Cardiac muscle cell (in vitro differentiated cells and primary cell): ENCODE measurements around the gene ZBTB48. TPM values are rescaled to one million over a fixed set of nuclear protein-coding genes. Genes with fewer than 3 reads are reported as not detected.
"Not testable (repeated sequence)": the region's sequence is repeated elsewhere in the genome, so short reads cannot be mapped to it uniquely, and the experiment has no call there.

Experiments used
- DNase-seq, 2 donors: peaks; one replicate each; pipeline versions ENCODE4 v3.0.0 to v3.0.0-alpha.2; 2010 to 2017; ENCODE audit warnings: low read depth in 1 of 2, low spot score in 1 of 2
- H3K27ac ChIP-seq: fragments of 200-600 bp; sonication (generic); 2 replicates; pipeline ENCODE4 v1.5.1; 2016
- H3K27me3 ChIP-seq: fragments of 200-600 bp; sonication (generic); 2 replicates; pipeline ENCODE4 v1.6.0; 2016; ENCODE audit warnings: control low read depth
- H3K36me3 ChIP-seq: fragments of 200-600 bp; sonication (generic); 2 replicates; pipeline ENCODE4 v1.5.1; 2016; ENCODE audit warnings: control low read depth
- H3K4me1 ChIP-seq: fragments of 200-600 bp; sonication (generic); 2 replicates; pipeline ENCODE4 v1.8.1; 2017; ENCODE audit warnings: low read depth, mild to moderate bottlenecking, mixed run types
- H3K4me3 ChIP-seq: fragments of 200-600 bp; sonication (generic); 2 replicates; pipeline ENCODE4 v1.5.1; 2016; ENCODE audit warnings: mild to moderate bottlenecking
- H3K9me3 ChIP-seq: fragments of 200-600 bp; sonication (generic); 2 replicates; pipeline ENCODE4 v1.5.1; 2017; ENCODE audit warnings: low read depth, mild to moderate bottlenecking, control low read depth
- CTCF ChIP-seq: IDR thresholded peaks from 2 replicates; pipeline ENCODE4 v1.5.1; 2012; ENCODE audit warnings: low read depth, mild to moderate bottlenecking, low read length
- polyA plus RNA-seq: library from polyadenylated mRNA; unstranded; fragments of >200 nt; fragmentation: Nextera tagmentation; extraction: Ambion mirVana; gene quantifications from 2 replicates; pipeline ENCODE4 v1.2.1, GENCODE V29; 2016
- total RNA-seq: library from RNA; depleted of rRNA; stranded (reverse); fragments of >200 nt; gene quantifications from 2 replicates; pipeline ENCODE4 v1.2.3, GENCODE V29; 2016

ZBTB48 gene
- total and polyA plus RNA-seq, 2 experiments from 2014 or later = 28.8 to 46.3 TPM

GRCh38 chr1:6599141-6599975 lies 19.6 kb downstream of the ZBTB48 start:
- H3K36me3 ChIP-seq = peaks cover 24% of the 10 kb centered on the region
- H3K4me3 ChIP-seq = no peak overlapping the region
- peaks cover 43% of the 10 kb centered on the region for H3K4me1 ChIP-seq
- DNase-seq = no peak
- H3K9me3 ChIP-seq = no peaks in the 10 kb centered on the region
- no peak for TF ChIP-seq CTCF
- no peak overlapping the region for H3K27ac ChIP-seq
- no peaks in the 10 kb centered on the region for H3K27me3 ChIP-seq

- not testable (repeated sequence) for H3K27me3 ChIP-seq, H3K9me3 ChIP-seq, DNase-seq
- Histone ChIP-seq H3K4me3 (peak overlapping the region; percentile 57), H3K4me1 (peaks cover 49% of the 10 kb centered on the region), H3K36me3 (peaks cover 19% of the 10 kb centered on the region), H3K27ac (peak overlapping the region; percentile 99)
Measured at GRCh38 chr1:6599991-6600390, 20.2 kb downstream of the ZBTB48 start.

- peaks cover 55% of the 10 kb centered on the region for H3K4me1 ChIP-seq
- peak overlapping the region; percentile 99 for H3K27ac ChIP-seq
- H3K4me3 ChIP-seq = peak overlapping the region; percentile 57
Measured at GRCh38 chr1:6600410-6601048, 20.7 kb downstream of the ZBTB48 start.

GRCh38 chr1:6601049-6601922 lies 21.5 kb downstream of the ZBTB48 start:
- peak; percentile 82 to 92 for DNase-seq
- H3K27ac ChIP-seq = peak overlapping the region; percentile 99
- peaks cover 51% of the 10 kb centered on the region for H3K4me1 ChIP-seq

More at GRCh38 chr1:6600410-6601048, 20.7 kb downstream of the ZBTB48 start:
- Histone ChIP-seq H3K9me3 (no peaks in the 10 kb centered on the region), H3K36me3 (peaks cover 13% of the 10 kb centered on the region), H3K27me3 (no peaks in the 10 kb centered on the region)
- no peak for TF ChIP-seq CTCF
- no peak for DNase-seq

GRCh38 chr1:6601923-6602668 lies 22.3 kb downstream of the ZBTB48 start:
- H3K27me3 ChIP-seq = no peaks in the 10 kb centered on the region
- H3K9me3 ChIP-seq = no peaks in the 10 kb centered on the region
- H3K27ac ChIP-seq = peak overlapping the region; percentile 99
- H3K4me1 ChIP-seq = peaks cover 45% of the 10 kb centered on the region
- peaks cover 4% of the 10 kb centered on the region for H3K36me3 ChIP-seq
- TF ChIP-seq CTCF = no peak
- peak overlapping the region; percentile 57 for H3K4me3 ChIP-seq
- DNase-seq = peak in 1 of 2 donors; percentile 64

More at GRCh38 chr1:6601049-6601922, 21.5 kb downstream of the ZBTB48 start:
- no peak for TF ChIP-seq CTCF
- H3K4me3 ChIP-seq = peak overlapping the region; percentile 57
- H3K9me3 ChIP-seq = no peaks in the 10 kb centered on the region
- H3K36me3 ChIP-seq = peaks cover 6% of the 10 kb centered on the region
- no peaks in the 10 kb centered on the region for H3K27me3 ChIP-seq
